Pancreas (tissue), 10 donors: ENCODE data around the gene PEAR1. TPM values are rescaled to one million over a fixed set of nuclear protein-coding genes. Genes with fewer than 3 reads are reported as not detected.

Experiments
- ATAC-seq, 4 donors: fragments of 200-7000 bp; cut with Tn5 transposase; one replicate each; pipeline versions ENCODE4 v1.8.0 to v1.9.1; 2020; ENCODE audit warnings: mild to moderate bottlenecking in 4 of 4, moderate library complexity in 4 of 4
- DNase-seq, 6 donors: peaks; one replicate each; pipeline ENCODE4 v3.0.0-alpha.2; 2020
- FAIRE-seq: peaks from 2 replicates; lab custom pipeline; 2012; peaks lifted over from hg19 to GRCh38; lab: Jason Lieb, UNC
- H3K27ac ChIP-seq, 4 donors: fragments of 200-600 bp; sonication (generic); 1 replicate in 3 of 4; 2 replicates in 1 of 4; pipeline versions ENCODE4 v1.5.0 to v1.8.0; 2020
- H3K27me3 ChIP-seq, 4 donors: fragments of 200-600 bp; one replicate each; pipeline ENCODE4 v1.8.0; 2021
- H3K36me3 ChIP-seq, 3 donors: fragments of 200-600 bp; sonication (generic) in 1 of 3; one replicate each; pipeline versions ENCODE4 v1.5.0 to v1.8.0; 2020 to 2021
- H3K4me1 ChIP-seq, 3 donors: fragments of 200-600 bp; one replicate each; pipeline ENCODE4 v1.8.0; 2021
- H3K4me3 ChIP-seq, 4 donors: fragments of 200-600 bp; sonication (generic) in 2 of 4; one replicate each; pipeline versions ENCODE4 v1.5.0 to v1.8.0; 2020 to 2021
- H3K9me3 ChIP-seq, 4 donors: fragments of 200-600 bp; one replicate each; pipeline ENCODE4 v1.8.0; 2021
- WGBS, 2 donors: extraction: QIAGEN DNeasy Blood & Tissue Kit; methylation state at CpG; one replicate each; pipeline ENCODE4 v1.1.7; 2013; 5-methylcytosine and 5-hydroxymethylcytosine counted together
- intact Hi-C, 3 donors: fragments of 100-400 bp; cut with DNase I; formaldehyde crosslinking; loops; one replicate each; pipeline versions ENCODE4 v1.11.1 to v1.14.2; 2022
- polyA plus RNA-seq, 2 donors: library from polyadenylated mRNA; stranded (reverse); fragments of 200-250 nt; gene quantifications; one replicate each; pipeline ENCODE4 v1.2.3, GENCODE V29; 2013
- total RNA-seq, 6 donors: library from RNA; stranded (reverse); fragmentation: NEBNext Ultra II Directional in 4 of 6; extraction: Animal tissue kit (Norgen Biotek cat#: 25700) in 4 of 6; gene quantifications; one replicate each; pipeline versions ENCODE4 v1.2.1 to v1.2.4, GENCODE V29; 2021 to 2023
- TF ChIP-seq, protein P1 (sequence below), 4 donors: fragments of 200-600 bp; sonication (generic) in 3 of 4; IDR thresholded peaks; one replicate each; pipeline versions ENCODE4 v1.5.0 to v1.8.0; 2021; ENCODE audit warnings: antibody characterized with exemption in 4 of 4
- donor health status: healthy with polysubstance abuse.
- donor health status: DM: no; HTN: no; CAD: no; lungs with moderate emphysema.
- donor health status: DM: no; HTN: no; CAD: no.
- donor health status: control.
- donor health status: control.
- donor health status: Bipolar disorder and iron deficiency.
- donor health status: DM: yes; HTN: yes; CAD: no.
- donor health status: DM: no; HTN: no; CAD: no.
- donor health status: DM: no; HTN: no; CAD: no.
- donor health status: DM: yes; HTN: yes; CAD: no.

PEAR1 gene
- total and polyA plus RNA-seq, 8 donors = 1.7 to 7.1 (median 3.4) TPM

DNA sequence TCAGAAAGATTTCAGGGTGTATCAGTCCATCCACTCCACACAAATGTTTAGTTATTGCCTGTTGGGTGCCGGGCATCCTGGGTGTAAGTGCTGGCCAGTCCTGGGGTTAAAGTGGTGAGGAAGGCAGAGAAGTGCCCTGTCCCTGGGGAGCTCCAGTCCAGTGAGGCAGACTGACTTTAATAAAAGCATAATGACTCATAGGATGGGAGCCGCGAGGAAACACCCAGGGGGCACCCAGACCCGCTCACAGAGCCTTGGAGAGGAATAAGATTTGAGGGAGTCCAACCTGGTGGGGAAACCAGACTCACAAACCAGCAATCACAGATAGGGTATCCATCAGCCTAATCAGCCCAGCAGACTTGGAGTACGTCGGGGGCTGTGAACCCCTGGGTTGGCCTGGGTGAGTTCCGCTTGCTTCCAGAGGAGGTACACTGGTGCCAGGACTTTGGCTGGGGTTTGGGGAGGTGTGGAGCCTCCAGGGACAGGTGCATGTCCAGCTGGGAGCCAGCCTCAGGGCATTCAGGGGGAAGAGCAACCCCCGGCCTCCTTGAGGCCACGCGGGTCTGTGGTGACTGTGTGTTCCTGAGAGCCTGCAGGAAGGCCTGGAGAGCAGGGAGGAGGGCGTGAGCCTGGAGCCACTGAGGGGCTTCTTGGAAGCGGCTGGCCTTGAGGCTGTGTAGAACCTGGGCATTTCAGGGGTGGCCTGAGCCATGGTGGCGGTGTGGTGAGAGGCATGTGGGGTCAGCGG, 3.7 kb downstream of the PEAR1 start:
- no peak overlapping the region for H3K27ac ChIP-seq
- ATAC-seq (no peak), FAIRE-seq (no peak), DNase-seq (peak in 1 of 6 donors; percentile 40)
- no peak overlapping the region for H3K4me3 ChIP-seq
- peaks cover 0 to 3% (median 0%) of the 10 kb centered on the region in 4 donors for H3K27me3 ChIP-seq
- no peaks in the 10 kb centered on the region for H3K9me3 ChIP-seq
- H3K36me3 ChIP-seq = no peaks in the 10 kb centered on the region
- intact Hi-C loops = no loop called here
- WGBS, 2 donors = 72 to 79% methylated on average over 14 of the region's 14 CpGs
- H3K4me1 ChIP-seq = no peaks in the 10 kb centered on the region
- TF ChIP-seq, protein P1, sequence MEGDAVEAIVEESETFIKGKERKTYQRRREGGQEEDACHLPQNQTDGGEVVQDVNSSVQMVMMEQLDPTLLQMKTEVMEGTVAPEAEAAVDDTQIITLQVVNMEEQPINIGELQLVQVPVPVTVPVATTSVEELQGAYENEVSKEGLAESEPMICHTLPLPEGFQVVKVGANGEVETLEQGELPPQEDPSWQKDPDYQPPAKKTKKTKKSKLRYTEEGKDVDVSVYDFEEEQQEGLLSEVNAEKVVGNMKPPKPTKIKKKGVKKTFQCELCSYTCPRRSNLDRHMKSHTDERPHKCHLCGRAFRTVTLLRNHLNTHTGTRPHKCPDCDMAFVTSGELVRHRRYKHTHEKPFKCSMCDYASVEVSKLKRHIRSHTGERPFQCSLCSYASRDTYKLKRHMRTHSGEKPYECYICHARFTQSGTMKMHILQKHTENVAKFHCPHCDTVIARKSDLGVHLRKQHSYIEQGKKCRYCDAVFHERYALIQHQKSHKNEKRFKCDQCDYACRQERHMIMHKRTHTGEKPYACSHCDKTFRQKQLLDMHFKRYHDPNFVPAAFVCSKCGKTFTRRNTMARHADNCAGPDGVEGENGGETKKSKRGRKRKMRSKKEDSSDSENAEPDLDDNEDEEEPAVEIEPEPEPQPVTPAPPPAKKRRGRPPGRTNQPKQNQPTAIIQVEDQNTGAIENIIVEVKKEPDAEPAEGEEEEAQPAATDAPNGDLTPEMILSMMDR (IDR thresholded peaks at IDR 0.05) = no peak

DNA sequence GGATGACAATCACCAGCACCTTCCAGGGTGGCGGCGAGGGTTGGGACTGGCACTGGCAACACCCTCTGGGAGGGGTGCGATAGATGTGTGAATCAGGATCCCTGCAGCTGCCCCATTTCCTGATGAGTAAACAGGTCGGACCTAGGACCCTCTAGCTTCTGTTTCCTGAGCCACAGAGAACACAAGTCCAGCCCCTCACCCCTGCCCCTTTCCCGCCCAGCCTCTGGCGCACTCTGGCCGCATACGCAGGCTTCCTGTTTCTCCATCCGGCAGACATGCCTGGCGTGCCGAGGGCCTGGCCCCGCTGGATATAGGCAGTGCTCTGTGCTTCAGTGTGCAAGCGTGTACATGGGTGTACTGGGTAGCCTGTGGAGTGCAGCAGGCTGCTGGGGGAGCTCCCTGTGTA, 4.6 kb downstream of the PEAR1 start:
- intact Hi-C loops = no loop called here
- H3K27me3 ChIP-seq = peaks cover 0 to 3% (median 0%) of the 10 kb centered on the region in 4 donors
- no peaks in the 10 kb centered on the region for H3K4me1 ChIP-seq
- H3K27ac ChIP-seq = peak overlapping the region in 1 of 4 donors; percentile 28
- DNase-seq (peak in 1 of 6 donors; percentile 44), ATAC-seq (peak in 3 of 4 donors; percentile 18 to 45 (median 34)), FAIRE-seq (no peak)
- H3K36me3 ChIP-seq = no peaks in the 10 kb centered on the region
- H3K9me3 ChIP-seq = no peaks in the 10 kb centered on the region
- 51 to 53% methylated on average over 10 to 13 of the region's 13 CpGs for WGBS, 2 donors
- H3K4me3 ChIP-seq = no peak overlapping the region
- TF ChIP-seq, protein P1 (IDR thresholded peaks at IDR 0.05) = no peak

DNA sequence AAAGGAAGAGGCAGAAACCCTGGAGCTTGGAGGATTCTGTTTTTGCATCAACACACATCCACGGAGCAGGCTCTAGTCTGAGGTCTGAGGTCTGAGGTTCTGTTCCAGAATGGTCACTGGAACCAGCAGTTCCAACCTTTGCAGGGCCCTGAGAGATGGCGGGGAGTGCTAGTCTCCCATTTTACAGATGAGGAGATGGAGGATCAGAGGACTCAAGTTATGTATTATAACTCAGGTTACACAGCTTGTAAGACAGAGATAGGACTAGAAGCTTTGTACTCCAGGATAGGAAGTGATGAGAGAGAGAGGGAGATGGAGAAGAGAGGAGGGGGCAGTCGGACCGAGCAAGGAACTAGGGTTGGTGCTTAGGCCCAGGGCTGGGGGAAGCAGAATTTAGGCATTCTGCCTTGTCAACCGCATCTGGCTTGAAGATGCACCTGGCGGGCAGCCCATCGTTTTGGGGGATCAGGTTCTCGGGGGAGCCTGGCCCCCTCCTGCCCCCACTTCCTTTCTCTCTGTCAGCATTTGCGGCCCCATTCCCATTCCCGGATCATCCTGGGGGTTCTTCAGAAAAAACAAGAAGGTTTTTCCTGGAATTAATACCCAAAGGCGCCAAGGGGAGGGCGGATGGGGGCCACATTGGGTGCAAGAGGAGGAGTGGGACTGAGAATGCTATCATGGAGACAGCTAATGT, 5.6 kb downstream of the PEAR1 start:
- Histone ChIP-seq H3K36me3 (no peaks in the 10 kb centered on the region), H3K9me3 (no peaks in the 10 kb centered on the region), H3K27me3 (no peaks in the 10 kb centered on the region), H3K4me1 (no peaks in the 10 kb centered on the region), H3K27ac (no peak overlapping the region), H3K4me3 (no peak overlapping the region)
- intact Hi-C loops = no loop called here
- FAIRE-seq (no peak), ATAC-seq (no peak), DNase-seq (no peak)
- TF ChIP-seq, protein P1 (IDR thresholded peaks at IDR 0.05) = no peak
- WGBS, 2 donors = 68 to 71% methylated on average over 12 of the region's 12 CpGs

DNA sequence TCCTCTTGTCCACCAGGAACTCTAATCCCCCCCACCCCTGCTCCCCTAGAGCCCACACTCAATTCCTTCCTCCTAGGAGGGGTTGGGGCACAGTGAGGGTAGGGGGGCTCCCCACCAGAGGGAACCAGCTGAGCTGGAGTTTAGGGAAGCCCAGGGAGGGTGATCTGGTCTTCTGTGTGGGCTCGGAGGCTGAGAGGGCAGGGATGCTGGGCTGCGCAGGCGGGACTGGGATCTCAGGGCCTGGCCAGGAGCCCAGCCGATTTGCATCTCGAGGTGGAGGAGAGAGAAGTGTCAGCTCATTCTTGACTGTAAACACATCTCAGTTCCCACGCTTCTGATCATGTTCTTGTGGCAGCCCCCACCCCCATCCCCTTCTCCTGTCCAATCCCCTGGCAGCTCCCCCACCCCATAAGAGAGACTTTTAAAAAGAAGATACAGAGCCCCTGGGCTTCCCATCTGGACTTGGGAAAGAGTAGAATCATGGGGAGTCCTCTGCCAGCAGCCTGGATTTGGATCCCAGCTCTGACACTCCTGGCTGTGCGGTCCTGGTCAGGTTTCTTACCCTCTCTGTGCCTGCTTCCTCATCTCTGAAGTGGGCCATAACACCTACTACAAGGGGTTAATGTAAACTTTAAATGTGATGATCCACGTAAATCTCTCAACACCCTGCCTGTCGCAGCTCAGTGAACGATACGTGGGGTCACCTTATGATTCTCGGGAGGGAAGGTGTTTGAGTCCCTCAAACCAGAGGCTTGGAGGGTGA, 6.6 kb downstream of the PEAR1 start:
- ATAC-seq (no peak), FAIRE-seq (no peak), DNase-seq (peak in 1 of 6 donors; percentile 2)
- 58 to 59% methylated on average over 12 of the region's 12 CpGs for WGBS, 2 donors
- Histone ChIP-seq H3K27ac (no peak overlapping the region), H3K9me3 (no peaks in the 10 kb centered on the region), H3K27me3 (no peaks in the 10 kb centered on the region), H3K36me3 (no peaks in the 10 kb centered on the region), H3K4me3 (no peak overlapping the region), H3K4me1 (no peaks in the 10 kb centered on the region)
- TF ChIP-seq, protein P1 (IDR thresholded peaks at IDR 0.05) = no peak
- intact Hi-C loops = no loop called here
